Gastroesophageal sphincter (tissue), 4 donors: Measurements from ENCODE around the gene TMEM117. TPM values are rescaled to one million over a fixed set of nuclear protein-coding genes. Genes with fewer than 3 reads are reported as not detected.
"Not testable (repeated sequence)": the region's sequence is repeated elsewhere in the genome, so short reads cannot be mapped to it uniquely, and the experiment has no call there.

ENCODE experiments used
- ATAC-seq: fragments of 150-250 bp; one replicate; pipeline ENCODE4 v1.9.1; 2016; ENCODE audit warnings: mild to moderate bottlenecking, moderate library complexity
- H3K27ac ChIP-seq, 4 donors: fragments of 200-600 bp; sonication (generic) in 3 of 4; 1 replicate in 3 of 4; 2 replicates in 1 of 4; pipeline ENCODE4 v1.5.1; 2016 to 2019
- H3K27me3 ChIP-seq: fragments of 200-600 bp; sonication (generic); one replicate; pipeline ENCODE4 v1.5.1; 2019
- H3K36me3 ChIP-seq, 2 donors: fragments of 200-600 bp; sonication (generic); one replicate each; pipeline ENCODE4 v1.5.1; 2019; ENCODE audit warnings: control low read depth in 1 of 2
- H3K4me1 ChIP-seq, 3 donors: fragments of 200-600 bp; sonication (generic); 1 replicate in 2 of 3; 2 replicates in 1 of 3; pipeline ENCODE4 v1.5.1; 2016 to 2019; ENCODE audit warnings: control low read depth in 2 of 3
- H3K4me3 ChIP-seq, 2 donors: fragments of 200-600 bp; sonication (generic); one replicate each; pipeline ENCODE4 v1.5.1; 2019; ENCODE audit warnings: mild to moderate bottlenecking in 1 of 2, moderate library complexity in 1 of 2
- H3K9me3 ChIP-seq, 3 donors: fragments of 200-600 bp; sonication (generic); one replicate each; pipeline ENCODE4 v1.5.1; 2017 to 2019; ENCODE audit warnings: control low read depth in 2 of 3
- CTCF ChIP-seq, 4 experiments: fragments of 200-600 bp in 2 of 4; fragments of 450-650 bp in 2 of 4; sonication (generic) in 1 of 4; IDR thresholded peaks; one replicate each; pipeline ENCODE4 v1.5.1; 2017 to 2019; ENCODE audit warnings: antibody characterized with exemption in 4 of 4, mild to moderate bottlenecking in 2 of 4, moderate library complexity in 2 of 4
- EP300 ChIP-seq: sonication (generic); formaldehyde crosslinking; IDR thresholded peaks from one replicate; pipeline ENCODE4 v1.6.1; 2017; ENCODE audit warnings: antibody characterized with exemption, mild to moderate bottlenecking
- POLR2A ChIP-seq, 2 donors: fragments of 450-650 bp; IDR thresholded peaks; one replicate each; pipeline ENCODE4 v1.6.1; 2017; ENCODE audit warnings: antibody characterized with exemption in 2 of 2, mild to moderate bottlenecking in 2 of 2, moderate library complexity in 1 of 2
- POLR2AphosphoS5 ChIP-seq: sonication (generic); formaldehyde crosslinking; IDR thresholded peaks from one replicate; pipeline ENCODE4 v1.6.1; 2017; ENCODE audit warnings: antibody characterized with exemption
- WGBS, 2 donors: methylation state at CpG; one replicate each; pipeline ENCODE4 v1.1.5; 2018; ENCODE audit warnings: low coverage in 1 of 2; 5-methylcytosine and 5-hydroxymethylcytosine counted together
- total RNA-seq, 4 donors: library from RNA; depleted of rRNA; stranded (reverse); fragments of >200 nt; gene quantifications; one replicate each; pipeline ENCODE4 v1.1.0, GENCODE V29; 2016

The TMEM117 gene
- total RNA-seq, 4 donors from 2014 or later: 7.8 to 21.5 (median 12.3) TPM

- H3K27ac ChIP-seq: peak overlapping the region; percentile 78 to 95 (median 94)
- no peak for TF ChIP-seq POLR2AphosphoS5
- TF ChIP-seq POLR2A (IDR thresholded peaks at IDR 0.05): no peak
- no peak for TF ChIP-seq EP300
- no peak for TF ChIP-seq CTCF (IDR thresholded peaks at IDR 0.05)
- H3K27me3 ChIP-seq: no peaks in the 10 kb centered on the region
- H3K4me3 ChIP-seq: peak overlapping the region; percentile 70 to 75
- 0 to 3% methylated on average over 5 of the region's 8 CpGs for WGBS, 2 donors
- peak; percentile 35 for ATAC-seq
- H3K36me3 ChIP-seq: no peaks in the 10 kb centered on the region
- H3K9me3 ChIP-seq: no peaks in the 10 kb centered on the region
- peaks cover 0 to 30% (median 0%) of the 10 kb centered on the region in 3 donors for H3K4me1 ChIP-seq
Observed at GRCh38 chr12:43836475-43836989, 651 bp downstream of the TMEM117 start.

DNA sequence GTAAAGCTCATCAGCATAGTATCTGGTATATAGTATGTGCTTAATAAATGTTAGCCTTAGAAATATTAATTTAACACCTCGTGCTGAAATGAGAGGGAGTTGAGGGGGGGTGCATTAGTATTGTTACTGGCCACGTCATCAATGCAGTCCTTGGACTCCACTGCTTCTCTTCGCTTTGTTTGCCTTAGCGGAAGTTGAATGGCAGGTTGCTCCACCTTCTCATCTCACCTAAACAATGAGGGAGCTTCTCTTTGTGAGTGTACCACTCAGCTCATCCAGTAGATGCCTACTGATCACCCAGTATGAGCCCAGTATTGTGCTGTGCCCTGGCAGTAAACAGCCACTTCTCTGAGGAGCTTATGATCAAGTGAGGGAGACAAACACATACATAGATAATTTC, 4.5 kb downstream of the TMEM117 start:
- H3K9me3 ChIP-seq: no peaks in the 10 kb centered on the region
- H3K36me3 ChIP-seq: peaks cover 0 to 6% of the 10 kb centered on the region in 2 donors
- H3K27ac ChIP-seq: no peak overlapping the region
- no peak overlapping the region for H3K4me3 ChIP-seq
- H3K27me3 ChIP-seq: no peaks in the 10 kb centered on the region
- peaks cover 0 to 17% (median 0%) of the 10 kb centered on the region in 3 donors for H3K4me1 ChIP-seq
- no peak for ATAC-seq
- no peak for TF ChIP-seq POLR2A (IDR thresholded peaks at IDR 0.05)
- no peak for TF ChIP-seq CTCF (IDR thresholded peaks at IDR 0.05)
- TF ChIP-seq POLR2AphosphoS5: no peak
- TF ChIP-seq EP300: no peak
- WGBS, 2 donors: 84 to 97% methylated on average over 4 of the region's 4 CpGs

GRCh38 chr12:43841253-43841652, 5.4 kb downstream of the TMEM117 start:
- no peak for ATAC-seq
- H3K27ac ChIP-seq: no peak overlapping the region
- no peaks in the 10 kb centered on the region for H3K27me3 ChIP-seq
- H3K9me3 ChIP-seq: no peaks in the 10 kb centered on the region
- peaks cover 0 to 9% of the 10 kb centered on the region in 2 donors for H3K36me3 ChIP-seq
- 79 to 96% methylated on average over 3 of the region's 3 CpGs for WGBS, 2 donors
- no peak overlapping the region for H3K4me3 ChIP-seq
- TF ChIP-seq CTCF (IDR thresholded peaks at IDR 0.05) (no peak), POLR2A (IDR thresholded peaks at IDR 0.05) (no peak), POLR2AphosphoS5 (no peak), EP300 (no peak)
- H3K4me1 ChIP-seq: peaks cover 0 to 15% (median 0%) of the 10 kb centered on the region in 3 donors

DNA sequence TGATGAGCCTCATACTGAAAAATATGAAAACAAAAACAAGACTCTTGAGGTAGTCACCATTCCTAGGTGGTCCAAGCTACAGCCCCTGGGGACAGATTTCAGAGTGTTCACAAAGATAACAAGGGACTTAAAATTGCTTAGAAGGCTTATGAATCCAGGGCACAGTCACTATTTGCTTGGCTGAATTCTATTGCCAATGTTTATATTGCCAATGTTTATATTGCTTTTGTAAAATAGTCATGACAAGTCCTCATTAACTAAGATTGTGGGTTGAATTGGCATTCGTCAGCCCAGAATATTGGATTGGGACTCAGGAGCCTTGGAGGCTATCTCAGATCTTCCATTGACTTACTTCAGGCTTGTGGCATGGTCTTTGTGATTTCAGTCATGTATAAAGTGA, 6.4 kb downstream of the TMEM117 start:
- H3K36me3 ChIP-seq: peaks cover 0 to 11% of the 10 kb centered on the region in 2 donors
- H3K4me1 ChIP-seq: peaks cover 0 to 7% (median 0%) of the 10 kb centered on the region in 3 donors
- 88 to 100% methylated on average over 1 of the region's 1 CpG for WGBS, 2 donors
- no peaks in the 10 kb centered on the region for H3K9me3 ChIP-seq
- H3K27me3 ChIP-seq: no peaks in the 10 kb centered on the region
- no peak overlapping the region for H3K4me3 ChIP-seq
- no peak for ATAC-seq
- no peak for TF ChIP-seq CTCF (IDR thresholded peaks at IDR 0.05)
- no peak for TF ChIP-seq EP300
- no peak for TF ChIP-seq POLR2A (IDR thresholded peaks at IDR 0.05)
- no peak for TF ChIP-seq POLR2AphosphoS5
- H3K27ac ChIP-seq: no peak overlapping the region

- H3K27ac ChIP-seq, H3K4me1 ChIP-seq, H3K27me3 ChIP-seq, ATAC-seq, H3K4me3 ChIP-seq, H3K9me3 ChIP-seq: not testable (repeated sequence)
- H3K36me3 ChIP-seq: peaks cover 0 to 14% of the 10 kb centered on the region in 2 donors
- 79 to 91% methylated on average over 2 to 4 of the region's 4 CpGs for WGBS, 2 donors
Observed at GRCh38 chr12:43847425-43848225, 11.7 kb downstream of the TMEM117 start.
